Lower lobe of right lung (tissue), 2 donors: ENCODE results near the gene CDAN1. TPM values are rescaled to one million over a fixed set of nuclear protein-coding genes. Genes with fewer than 3 reads are reported as not detected.

Experiments
- ATAC-seq, 2 donors: fragments of 200-7000 bp; cut with Tn5 transposase; one replicate each; pipeline ENCODE4 v1.9.1; 2020 to 2022; ENCODE audit warnings: mild to moderate bottlenecking in 2 of 2, moderate library complexity in 2 of 2
- DNase-seq: peaks from one replicate; pipeline ENCODE4 v3.0.0-alpha.2; 2020
- H3K27ac ChIP-seq: fragments of 200-600 bp; one replicate; pipeline ENCODE4 v1.8.0; 2022
- H3K27me3 ChIP-seq: fragments of 200-600 bp; one replicate; pipeline ENCODE4 v1.8.0; 2022; ENCODE audit warnings: low read depth
- H3K36me3 ChIP-seq: fragments of 200-600 bp; one replicate; pipeline ENCODE4 v1.8.0; 2022; ENCODE audit warnings: mild to moderate bottlenecking
- H3K4me1 ChIP-seq: fragments of 200-600 bp; one replicate; pipeline ENCODE4 v1.8.0; 2022
- H3K4me3 ChIP-seq: fragments of 200-600 bp; one replicate; pipeline ENCODE4 v1.8.0; 2022; ENCODE audit warnings: mild to moderate bottlenecking
- H3K9me3 ChIP-seq: fragments of 200-600 bp; one replicate; pipeline ENCODE4 v1.8.0; 2022
- CTCF ChIP-seq: fragments of 200-600 bp; IDR thresholded peaks from one replicate; pipeline ENCODE4 v1.8.0; 2022; ENCODE audit warnings: antibody characterized with exemption, mild to moderate bottlenecking
- intact Hi-C: fragments of 100-400 bp; cut with DNase I; formaldehyde crosslinking; loops from one replicate; pipeline ENCODE4 v1.11.0; 2022
- total RNA-seq: library from RNA; stranded (reverse); fragmentation: NEBNext Ultra II Directional; extraction: Animal tissue kit (Norgen Biotek cat#: 25700); gene quantifications from one replicate; pipeline ENCODE4 v1.2.1, GENCODE V29; 2021
- donor health status: DM: no; HTN: yes; CAD: no; lungs with severe emphysema.

Gene CDAN1
- total RNA-seq, 1 donor from 2014 or later = 11.3 TPM

- no peak for TF ChIP-seq CTCF
- Histone ChIP-seq H3K4me1 (peaks cover 16% of the 10 kb centered on the region), H3K4me3 (no peak overlapping the region), H3K9me3 (no peaks in the 10 kb centered on the region), H3K36me3 (peaks cover 80% of the 10 kb centered on the region), H3K27ac (no peak overlapping the region), H3K27me3 (no peaks in the 10 kb centered on the region)
- intact Hi-C loops = no loop called here
- ATAC-seq = no peak
- DNase-seq = no peak
These were observed 4.7 kb downstream of the CDAN1 start for GRCh38 chr15:42732095-42732827.

GRCh38 chr15:42731461-42731860, 5.5 kb downstream of the CDAN1 start:
- no peak for ATAC-seq
- Histone ChIP-seq H3K27me3 (no peaks in the 10 kb centered on the region), H3K9me3 (no peaks in the 10 kb centered on the region), H3K4me3 (no peak overlapping the region), H3K27ac (no peak overlapping the region), H3K36me3 (peaks cover 88% of the 10 kb centered on the region), H3K4me1 (peaks cover 15% of the 10 kb centered on the region)
- intact Hi-C loops = no loop called here
- TF ChIP-seq CTCF = no peak
- DNase-seq = no peak

- Histone ChIP-seq H3K4me3 (no peak overlapping the region), H3K9me3 (no peaks in the 10 kb centered on the region), H3K36me3 (peaks cover 97% of the 10 kb centered on the region), H3K27me3 (no peaks in the 10 kb centered on the region), H3K27ac (no peak overlapping the region), H3K4me1 (peaks cover 8% of the 10 kb centered on the region)
- DNase-seq (no peak), ATAC-seq (no peak)
- no peak for TF ChIP-seq CTCF
- intact Hi-C loops = no loop called here
These were observed 6.4 kb downstream of the CDAN1 start for GRCh38 chr15:42730536-42730935.

- Histone ChIP-seq H3K4me1 (peaks cover 4% of the 10 kb centered on the region), H3K4me3 (no peak overlapping the region), H3K27ac (no peak overlapping the region), H3K36me3 (peaks cover 97% of the 10 kb centered on the region), H3K9me3 (no peaks in the 10 kb centered on the region), H3K27me3 (no peaks in the 10 kb centered on the region)
- TF ChIP-seq CTCF = no peak
- intact Hi-C loops = no loop called here
- no peak for ATAC-seq
- DNase-seq = no peak
These were observed 6.8 kb downstream of the CDAN1 start for GRCh38 chr15:42730135-42730534.

GRCh38 chr15:42729409-42729808, 7.5 kb downstream of the CDAN1 start:
- ATAC-seq (no peak), DNase-seq (no peak)
- Histone ChIP-seq H3K4me1 (peaks cover 4% of the 10 kb centered on the region), H3K4me3 (no peak overlapping the region), H3K27me3 (no peaks in the 10 kb centered on the region), H3K27ac (no peak overlapping the region), H3K36me3 (peaks cover 99% of the 10 kb centered on the region), H3K9me3 (no peaks in the 10 kb centered on the region)
- TF ChIP-seq CTCF = no peak
- intact Hi-C loops = no loop called here
